ENCODE results near the gene ARHGAP26. TPM values are rescaled to one million over a fixed set of nuclear protein-coding genes. Genes with fewer than 3 reads are reported as not detected.
"Not testable (repeated sequence)": the region's sequence is repeated elsewhere in the genome, so short reads cannot be mapped to it uniquely, and the experiment has no call there.

Gene ARHGAP26
- polyA plus RNA-seq, 3 donors: 11.0 to 12.1 (median 11.4) TPM

DNA sequence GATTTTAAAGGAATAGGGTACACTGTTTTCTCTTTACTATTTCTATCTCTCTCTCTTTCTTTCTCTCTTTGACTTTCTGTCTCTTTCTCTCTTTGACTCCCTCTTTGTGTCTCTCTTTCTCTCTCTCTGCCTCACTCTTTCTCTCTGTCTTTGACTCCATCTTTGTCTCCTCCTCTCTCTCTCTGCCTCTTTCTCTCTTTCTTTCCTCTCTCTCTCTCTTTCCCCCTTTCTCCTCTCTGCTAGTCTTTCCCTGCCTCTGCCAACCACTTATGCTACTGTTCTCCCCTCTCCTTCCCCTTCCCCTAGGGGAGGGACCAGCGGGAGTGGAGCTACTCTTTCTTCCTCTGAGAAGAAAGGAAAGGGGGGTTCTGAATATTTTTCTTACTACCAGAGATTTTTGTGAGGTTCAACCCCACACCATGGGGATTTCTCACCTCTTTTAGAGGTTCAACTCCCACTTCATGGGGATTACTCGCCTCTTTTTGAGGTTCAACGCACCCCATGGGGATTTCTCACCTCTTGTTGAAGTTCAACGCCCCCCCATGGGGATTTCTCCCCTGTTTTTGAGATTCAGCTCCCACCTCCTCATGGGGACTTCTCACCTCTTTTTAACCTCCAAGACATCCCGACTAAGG, 323.4 kb downstream of the ARHGAP26 start:
- no peak for DNase-seq (ENCODE audit: low read depth in 3 of 3, low spot score in 2 of 3)

DNA sequence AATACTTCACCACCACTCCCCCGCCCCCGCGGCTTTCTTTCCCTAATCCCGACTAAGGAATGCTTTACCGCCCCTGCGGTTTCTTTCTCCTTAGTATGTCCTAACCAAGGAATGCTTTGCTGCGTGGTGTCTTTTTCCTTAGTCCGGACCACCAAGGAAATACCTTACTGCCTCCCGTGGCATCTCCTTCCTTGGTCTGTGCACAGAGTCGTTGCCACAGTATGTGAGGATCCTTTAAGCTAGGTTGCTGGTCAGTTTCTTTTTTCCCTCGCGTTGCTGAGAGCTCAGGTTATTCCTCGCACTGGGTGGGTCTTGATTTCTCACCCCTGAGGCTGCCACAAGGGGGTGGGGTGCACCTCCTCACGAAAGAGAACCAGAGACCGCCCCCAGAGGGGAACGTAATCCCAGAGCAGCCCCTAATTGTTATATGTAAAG, 323.9 kb downstream of the ARHGAP26 start:
- DNase-seq (ENCODE audit: low read depth in 3 of 3, low spot score in 2 of 3): no peak

DNA sequence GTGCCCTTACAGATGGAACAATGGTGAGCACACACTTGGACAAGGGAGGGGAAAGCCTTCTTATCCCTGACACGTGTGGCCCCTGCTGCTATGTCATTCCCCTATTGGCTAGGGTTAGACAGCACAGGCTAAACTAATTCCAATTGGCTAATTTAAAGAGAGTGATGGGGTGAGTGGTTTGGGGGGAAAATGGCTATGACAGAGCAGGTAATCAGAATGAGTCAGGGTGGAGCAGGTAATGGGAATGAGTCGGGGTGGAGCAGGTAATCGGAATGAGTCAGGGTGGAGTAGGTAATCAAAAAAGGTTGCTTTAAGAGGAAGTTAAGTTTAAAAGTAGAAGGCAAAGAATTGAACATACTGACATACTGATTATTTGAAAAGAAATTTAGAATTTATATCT, 324.4 kb downstream of the ARHGAP26 start:
- DNase-seq (ENCODE audit: low read depth in 3 of 3, low spot score in 2 of 3): not testable (repeated sequence)

DNA sequence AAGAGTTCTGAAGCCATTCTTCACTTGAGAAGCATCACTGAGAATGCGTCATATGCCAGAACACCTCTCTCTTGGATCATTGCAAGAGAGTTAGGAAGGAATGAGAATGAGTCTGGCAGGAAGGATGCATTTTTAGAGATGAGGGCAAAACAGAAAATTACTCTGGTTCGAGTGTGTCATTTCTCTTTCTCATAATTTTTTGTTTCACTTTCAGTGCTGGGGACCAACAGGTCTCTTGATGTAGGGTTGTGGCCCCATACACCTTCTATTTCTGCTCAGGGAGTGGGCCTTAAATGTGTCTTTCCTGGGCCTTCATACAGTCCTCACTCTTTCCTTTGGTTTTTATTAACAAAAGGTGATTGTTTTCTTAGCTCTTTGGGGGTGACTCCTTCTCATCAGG, 330.9 kb downstream of the ARHGAP26 start:
- DNase-seq (ENCODE audit: low read depth in 3 of 3, low spot score in 2 of 3): no peak

DNA sequence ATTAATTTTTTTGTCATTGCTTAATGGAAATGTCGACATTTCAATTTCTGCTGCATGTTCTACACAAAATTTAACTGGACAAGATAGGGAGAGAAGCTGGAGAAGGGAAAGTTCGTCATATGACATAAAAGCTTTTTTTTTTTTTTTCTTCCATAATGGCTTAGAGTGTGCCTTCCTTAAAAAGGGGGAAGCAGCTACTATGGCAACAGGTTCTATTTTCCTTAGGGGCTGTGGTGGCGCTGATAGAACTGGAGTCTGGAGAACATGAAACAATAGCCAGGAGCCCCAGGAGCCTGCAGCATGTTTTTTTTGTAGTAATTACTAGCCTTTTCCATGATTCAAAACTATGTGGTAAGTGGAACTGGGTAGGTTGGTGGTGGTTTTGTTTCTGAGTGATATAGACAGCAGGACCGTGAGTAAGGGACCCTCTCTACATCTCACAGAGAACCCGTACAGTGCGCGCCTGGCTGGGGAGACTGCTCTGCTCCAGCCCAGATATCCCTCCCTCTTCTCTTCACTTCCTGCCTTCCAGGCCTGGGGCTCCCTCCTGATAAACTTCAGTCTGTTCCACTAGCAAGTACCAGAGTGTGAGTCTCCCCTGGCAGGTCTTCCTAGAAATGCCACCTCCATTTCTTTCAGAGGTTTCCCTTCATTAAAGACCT, 331.7 kb downstream of the ARHGAP26 start:
- no peak for DNase-seq (ENCODE audit: low read depth in 3 of 3, low spot score in 2 of 3)

DNA sequence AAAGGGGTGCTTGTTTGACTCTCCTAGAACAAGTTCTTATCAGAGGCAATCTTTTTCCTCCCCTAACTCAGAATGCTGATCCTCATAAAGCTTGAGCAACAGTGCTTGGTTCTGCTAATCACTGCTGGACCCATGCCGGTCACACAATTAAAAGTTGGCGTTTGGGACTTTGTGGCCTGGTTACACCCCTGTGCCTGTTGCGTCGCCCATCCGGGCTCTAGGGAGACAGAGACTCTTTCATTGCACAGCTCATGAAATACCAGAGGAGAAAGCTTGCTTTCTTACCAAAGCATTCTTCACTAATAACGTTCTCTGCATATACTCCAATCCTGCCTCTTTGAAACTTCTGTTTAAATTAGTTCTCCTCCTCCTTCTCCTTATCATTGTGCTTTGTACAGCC, 332.2 kb downstream of the ARHGAP26 start:
- DNase-seq (ENCODE audit: low read depth in 3 of 3, low spot score in 2 of 3): no peak

DNA sequence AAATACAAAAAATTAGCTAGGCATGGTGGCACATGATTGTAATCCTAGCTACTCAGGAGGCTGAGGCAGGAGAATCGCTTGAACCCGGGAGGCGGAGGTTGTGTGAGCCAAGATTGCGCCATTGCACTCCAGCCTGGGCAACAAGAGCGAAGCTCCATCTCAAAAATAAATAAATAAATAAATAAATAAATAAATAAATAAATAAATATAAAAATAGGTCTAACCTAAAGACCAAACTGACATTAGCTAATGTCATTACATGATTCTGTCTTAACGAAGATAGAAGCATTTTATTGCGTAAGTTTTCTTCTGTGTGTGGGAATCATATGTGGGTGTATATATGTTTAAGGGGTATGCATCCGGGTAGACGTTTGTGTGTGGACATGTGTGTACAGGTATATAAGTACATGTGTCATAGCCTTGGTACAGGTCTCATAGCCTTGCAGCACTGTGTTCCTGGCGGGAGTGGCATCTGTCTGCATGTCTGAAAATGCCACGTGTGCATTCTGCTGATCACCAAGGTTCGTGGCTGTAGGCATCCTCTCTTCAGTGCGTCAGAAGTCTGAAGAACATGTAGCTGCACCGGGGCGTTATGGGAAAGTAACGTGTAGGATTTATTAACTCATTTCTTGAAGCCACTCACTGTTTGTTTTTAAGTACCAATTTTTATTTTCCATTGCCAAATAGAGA, 335.2 kb downstream of the ARHGAP26 start:
- DNase-seq (ENCODE audit: low read depth in 3 of 3, low spot score in 2 of 3): no peak

DNA sequence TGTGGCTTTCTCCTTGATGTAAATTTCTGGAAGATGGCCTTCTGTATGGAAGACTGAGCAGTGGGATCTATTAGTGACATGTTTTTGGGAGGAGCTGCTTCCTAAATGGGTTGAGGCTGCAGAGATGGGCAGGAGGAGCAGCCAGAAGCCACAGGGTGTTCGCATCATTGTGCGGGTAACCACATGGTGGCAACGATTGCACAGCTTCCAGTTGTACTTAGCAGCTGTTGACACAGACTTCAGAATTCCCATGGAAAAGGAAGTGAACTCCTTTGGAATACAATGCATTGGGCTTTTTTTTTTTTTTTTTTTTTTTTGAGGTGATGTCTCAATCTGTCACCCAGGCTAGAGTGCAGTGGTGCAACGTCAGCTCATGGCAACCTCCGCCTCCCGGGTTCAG, 336.0 kb downstream of the ARHGAP26 start:
- DNase-seq (ENCODE audit: low read depth in 3 of 3, low spot score in 2 of 3): no peak

DNA sequence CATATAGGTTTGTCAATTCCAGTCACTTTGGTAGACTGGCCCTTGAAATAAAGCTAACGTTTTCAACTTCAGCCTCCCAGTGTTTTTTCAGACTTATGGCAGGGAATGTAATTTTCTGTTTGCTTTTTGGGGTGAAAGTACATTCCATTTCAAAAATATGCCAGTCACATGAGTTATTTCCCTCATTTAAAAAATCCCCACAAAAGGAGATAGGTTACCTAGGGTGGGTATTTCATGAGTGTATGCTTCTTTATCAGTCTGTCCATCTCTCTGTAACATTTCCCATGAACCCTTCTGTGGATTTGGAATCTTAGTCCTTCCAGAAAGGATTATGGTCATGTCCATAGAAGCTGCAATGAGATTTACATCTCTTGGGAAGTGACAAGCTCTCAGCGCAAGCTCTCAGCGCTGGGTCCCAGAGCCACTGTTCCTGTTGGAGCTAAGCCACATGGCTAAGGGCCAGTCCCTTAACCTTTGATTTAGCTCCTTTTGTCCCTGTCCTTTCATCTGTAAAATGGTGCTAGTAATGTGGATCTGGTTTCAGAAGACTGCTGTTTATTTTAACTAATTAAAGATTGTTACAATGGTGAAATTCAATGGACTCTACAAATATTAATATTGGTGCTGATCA, 338.4 kb downstream of the ARHGAP26 start:
- DNase-seq (ENCODE audit: low read depth in 3 of 3, low spot score in 2 of 3): no peak

DNA sequence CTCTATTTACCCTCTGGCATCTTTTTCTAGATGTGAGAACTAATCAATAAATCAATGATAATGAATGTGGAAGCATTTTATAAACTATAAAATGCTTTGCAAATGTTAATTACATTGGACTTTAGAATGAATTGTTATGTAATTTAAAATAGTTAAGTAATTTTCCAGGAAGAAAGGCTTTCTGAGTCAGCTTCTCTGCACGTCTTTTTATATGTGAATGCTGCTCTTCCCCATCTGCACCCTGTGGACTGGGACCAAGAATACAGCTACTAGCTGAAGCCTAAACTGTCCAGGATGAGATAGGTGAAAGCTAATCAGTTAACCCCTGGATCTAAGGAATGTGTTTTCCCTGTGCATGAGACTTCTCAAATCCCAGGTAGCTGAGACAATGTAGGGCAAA, 340.4 kb downstream of the ARHGAP26 start:
- no peak for DNase-seq (ENCODE audit: low read depth in 3 of 3, low spot score in 2 of 3)

DNA sequence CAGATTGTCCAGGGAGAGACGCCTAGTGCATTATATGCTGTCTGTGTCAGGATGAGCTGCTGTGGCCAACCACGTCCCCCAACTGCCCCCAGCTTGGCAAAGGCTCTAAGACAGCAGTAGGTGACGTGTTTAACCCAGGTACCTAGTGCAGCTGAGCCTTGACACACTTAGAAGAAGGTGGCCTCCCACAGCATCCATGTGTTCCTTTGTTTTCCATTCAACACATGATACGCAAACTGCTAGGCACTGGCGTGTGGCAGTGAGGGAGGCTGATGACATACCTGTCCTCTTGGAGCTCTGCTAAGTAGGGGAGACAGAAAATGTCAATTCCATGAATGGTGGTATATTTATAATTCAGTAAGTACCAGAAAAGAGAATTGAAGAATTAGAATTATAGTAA, 341.6 kb downstream of the ARHGAP26 start:
- no peak for DNase-seq (ENCODE audit: low read depth in 3 of 3, low spot score in 2 of 3)

DNA sequence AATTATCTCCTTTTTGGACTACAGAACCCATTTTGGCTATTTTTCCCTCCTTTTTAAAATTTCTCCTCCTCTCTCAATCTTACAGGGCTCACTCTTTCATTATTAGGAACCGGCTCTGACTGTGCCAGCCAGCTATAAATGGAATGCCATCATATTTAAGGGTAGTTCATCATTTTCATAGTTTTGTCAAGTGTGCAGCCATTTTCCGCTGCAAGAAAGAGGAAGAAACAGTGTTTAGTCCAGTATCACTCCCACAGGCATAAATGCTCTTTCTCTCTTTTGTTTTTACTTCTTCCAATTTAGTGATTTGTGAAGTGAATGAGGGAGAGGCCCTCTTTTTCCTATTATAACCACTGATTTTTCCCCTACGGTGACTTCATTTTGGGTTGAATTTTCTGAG, 343.3 kb downstream of the ARHGAP26 start:
- DNase-seq (ENCODE audit: low read depth in 3 of 3, low spot score in 2 of 3): no peak

DNA sequence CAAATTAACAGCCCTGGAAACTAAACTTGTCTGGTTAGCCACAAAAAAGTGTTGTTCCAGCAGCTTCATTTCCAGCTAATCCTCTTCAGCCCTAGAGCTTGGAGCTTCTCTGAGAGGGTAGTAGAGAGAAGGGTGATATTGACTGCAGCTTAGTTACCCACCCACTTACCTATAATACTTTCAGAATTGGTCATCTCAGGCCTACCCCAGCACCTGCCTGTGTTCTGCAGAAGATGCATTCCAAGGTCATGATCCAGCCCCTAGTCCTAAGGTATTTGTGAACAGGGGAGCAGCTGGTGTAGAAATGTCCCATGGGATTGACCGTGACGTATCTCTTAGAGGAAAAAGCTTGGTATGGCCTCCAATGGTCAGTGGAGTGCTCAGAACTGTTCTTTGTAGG, 344.3 kb downstream of the ARHGAP26 start:
- DNase-seq (ENCODE audit: low read depth in 3 of 3, low spot score in 2 of 3): no peak

DNA sequence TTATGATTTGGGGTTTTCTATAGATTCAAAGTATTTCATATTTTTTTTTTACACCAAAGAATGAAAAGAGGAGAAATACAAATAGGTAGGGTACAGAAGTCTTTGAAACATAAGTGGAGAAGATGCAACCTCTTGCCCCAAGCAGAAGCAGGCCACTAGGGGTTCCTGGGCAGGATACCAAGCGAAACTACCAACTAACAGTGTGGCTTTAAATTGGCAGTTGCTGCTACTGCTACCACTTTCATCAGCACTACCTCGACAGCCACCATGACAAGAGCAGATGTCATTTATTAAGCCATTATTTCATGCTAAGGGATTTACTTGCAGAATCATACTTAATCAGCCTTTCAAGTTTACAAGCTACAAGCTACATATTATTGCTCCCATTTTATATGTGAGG, 345.2 kb downstream of the ARHGAP26 start:
- DNase-seq (ENCODE audit: low read depth in 3 of 3, low spot score in 2 of 3): no peak

DNA sequence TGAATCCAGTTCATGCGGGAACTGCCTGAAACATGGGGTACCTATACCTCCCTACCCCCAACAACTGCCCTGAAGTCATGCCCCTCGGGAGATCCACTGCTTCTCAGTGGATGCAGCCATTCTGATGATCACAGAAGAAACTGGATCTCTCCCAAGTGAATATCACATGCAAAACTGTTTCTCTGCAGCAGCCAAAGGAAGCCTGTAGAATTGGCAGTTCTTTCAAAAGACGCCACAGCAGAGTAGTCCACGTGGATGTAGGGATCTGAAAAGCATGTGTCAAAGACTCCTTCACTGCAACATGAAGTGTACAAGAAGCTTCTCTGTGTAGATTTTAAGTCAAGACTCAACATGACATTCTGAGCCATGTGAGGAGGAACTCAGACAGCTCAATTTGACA, 346.6 kb downstream of the ARHGAP26 start:
- DNase-seq (ENCODE audit: low read depth in 3 of 3, low spot score in 2 of 3): no peak

DNA sequence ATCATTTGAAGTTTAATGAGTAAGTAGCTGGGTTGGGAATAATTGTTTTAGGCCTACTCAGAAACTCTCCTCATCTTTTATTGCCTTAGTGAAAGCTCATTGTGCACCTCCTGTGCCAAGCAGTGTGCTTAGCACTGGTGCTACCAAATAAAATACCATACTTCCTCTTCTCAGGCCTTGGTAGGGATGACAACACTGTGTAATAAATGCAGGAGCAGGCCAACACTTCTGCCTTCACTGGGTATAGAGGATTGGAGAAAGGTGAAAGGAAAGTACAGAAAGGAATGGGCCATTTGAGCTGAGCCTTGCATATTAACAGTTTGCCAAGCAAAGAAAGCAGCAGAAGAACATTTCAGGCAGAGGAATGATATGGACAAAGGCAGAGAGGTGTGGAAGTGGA, 347.6 kb downstream of the ARHGAP26 start:
- no peak for DNase-seq (ENCODE audit: low read depth in 3 of 3, low spot score in 2 of 3)

DNA sequence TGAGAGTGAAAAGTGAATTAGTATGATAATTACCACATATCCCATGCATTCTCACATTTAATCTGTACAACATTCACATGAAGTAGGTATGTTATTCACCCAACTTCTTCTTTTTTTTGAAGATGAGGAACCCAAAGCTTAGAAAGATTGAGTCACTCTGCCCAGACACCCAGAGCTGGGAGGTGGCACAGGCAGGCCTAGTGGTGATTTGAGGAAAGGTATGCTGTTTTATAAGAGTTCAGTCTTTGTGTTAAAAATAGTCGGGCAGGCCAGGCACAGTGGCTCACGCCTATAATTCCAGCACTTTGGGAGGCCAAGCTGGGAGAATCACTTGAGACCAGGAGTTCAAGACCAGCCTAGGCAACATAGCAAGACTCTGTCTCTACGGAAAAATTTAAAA, 348.0 kb downstream of the ARHGAP26 start:
- DNase-seq (ENCODE audit: low read depth in 3 of 3, low spot score in 2 of 3): no peak

DNA sequence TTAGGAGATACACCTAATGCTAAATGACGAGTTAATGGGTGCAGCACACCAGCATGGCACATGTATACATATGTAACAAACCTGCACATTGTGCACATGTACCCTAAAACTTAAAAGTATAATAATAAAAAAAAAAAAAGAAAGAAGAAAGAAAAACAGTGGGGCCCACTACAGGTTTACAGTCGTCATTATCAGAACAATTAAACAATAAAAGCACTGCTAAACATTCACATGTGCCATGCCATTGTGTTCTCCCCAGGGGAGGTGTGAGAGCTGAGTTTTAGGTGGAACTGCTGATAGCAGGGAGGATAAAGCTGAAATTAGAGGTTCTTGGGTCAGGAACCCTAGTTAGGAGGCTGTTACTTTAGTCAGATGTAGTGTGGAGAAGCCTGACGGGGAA, 348.6 kb downstream of the ARHGAP26 start:
- DNase-seq (ENCODE audit: low read depth in 3 of 3, low spot score in 2 of 3): not testable (repeated sequence)

DNA sequence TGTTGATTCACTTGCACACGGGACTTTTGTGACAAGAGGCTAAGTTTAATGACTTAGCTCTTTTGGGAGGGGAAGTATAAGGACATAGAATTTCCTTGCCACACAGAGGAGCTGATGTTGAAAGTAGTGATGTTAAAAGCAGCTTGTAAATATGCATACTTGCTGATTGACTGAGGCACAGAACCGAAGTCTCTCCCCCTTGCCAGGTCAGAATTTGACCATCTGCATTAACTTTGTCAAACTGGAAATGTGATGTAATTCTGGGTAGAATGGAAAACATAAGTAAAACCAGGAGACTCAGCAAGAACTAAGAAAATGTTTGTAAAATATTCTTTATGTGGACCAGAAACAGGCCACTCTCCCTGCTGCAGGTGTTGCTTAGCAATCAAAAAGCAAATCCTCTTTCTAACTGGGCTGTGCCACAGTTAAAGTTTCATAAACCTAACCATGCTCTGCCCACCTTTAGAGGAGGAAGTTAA, 349.2 kb downstream of the ARHGAP26 start:
- no peak for DNase-seq (ENCODE audit: low read depth in 3 of 3, low spot score in 2 of 3)

DNA sequence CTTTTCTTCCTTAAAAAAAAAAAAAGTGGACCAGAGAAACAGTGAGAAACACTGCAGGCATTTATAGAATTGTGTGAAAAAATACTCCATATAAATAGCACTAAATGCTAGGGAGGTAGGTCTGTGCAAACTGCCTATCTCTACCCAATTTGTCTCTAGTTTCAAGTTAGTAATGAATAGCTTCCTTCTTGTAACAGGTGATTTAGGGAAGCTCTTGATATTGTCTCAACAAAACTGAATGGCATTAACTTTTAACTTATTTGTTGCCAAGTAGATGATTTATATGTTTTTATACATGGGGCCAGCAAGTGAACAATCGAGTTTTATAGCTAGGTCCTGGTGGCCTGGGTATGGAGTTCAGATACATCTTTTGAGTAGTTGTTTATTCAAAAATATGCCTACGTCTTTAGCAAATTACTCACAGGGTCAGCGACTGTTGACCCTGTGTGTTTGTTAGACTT, 349.7 kb downstream of the ARHGAP26 start:
- no peak for DNase-seq (ENCODE audit: low read depth in 3 of 3, low spot score in 2 of 3)

DNA sequence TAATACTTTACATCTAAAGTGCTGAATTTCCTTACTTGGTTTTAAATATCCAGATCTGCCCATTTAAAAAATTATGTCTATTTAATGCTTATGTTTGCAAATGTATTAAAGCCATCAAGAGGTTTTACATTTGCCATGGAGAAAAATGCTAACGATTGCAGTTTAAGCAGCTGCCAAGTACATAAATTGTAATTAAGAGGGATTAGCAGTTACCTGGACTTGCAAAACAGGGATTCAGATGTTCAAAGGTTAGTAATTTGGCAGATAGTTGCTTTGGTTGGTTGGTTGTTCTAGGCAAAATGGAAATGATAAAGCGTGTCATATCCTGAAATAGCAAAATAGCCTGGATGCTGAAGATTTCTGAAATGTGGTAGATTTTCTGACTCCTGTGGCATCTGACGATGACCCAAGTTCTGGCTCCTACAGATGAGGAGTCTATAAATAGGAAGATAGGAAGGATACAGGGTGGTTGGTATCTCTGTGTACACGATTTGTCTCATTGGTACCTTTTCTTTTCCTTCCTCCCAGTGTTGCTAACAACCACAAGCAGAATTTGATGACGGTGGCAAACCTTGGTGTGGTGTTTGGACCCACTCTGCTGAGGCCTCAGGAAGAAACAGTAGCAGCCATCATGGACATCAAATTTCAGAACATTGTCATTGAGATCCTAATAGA, 350.4 kb downstream of the ARHGAP26 start:
- DNase-seq (ENCODE audit: low read depth in 3 of 3, low spot score in 2 of 3): no peak

Measured in right renal cortex interstitium (tissue), 3 donors.